Liver (tissue), 9 donors: ENCODE results near the gene KCTD6. TPM values are rescaled to one million over a fixed set of nuclear protein-coding genes. Genes with fewer than 3 reads are reported as not detected.

Experiments used
- DNase-seq: peaks from one replicate; pipeline ENCODE4 v3.0.0-alpha.2; 2017; ENCODE audit warnings: low spot score
- H3K27ac ChIP-seq, 2 donors: one replicate each; pipeline ENCODE4 v1.7.0; 2013; ENCODE audit warnings: inconsistent platforms in 2 of 2, low read length in 2 of 2, control low read depth in 1 of 2, low read depth in 1 of 2, mild to moderate bottlenecking in 1 of 2
- H3K27me3 ChIP-seq, 4 donors: one replicate each; pipeline versions ENCODE4 v1.6.1 to v1.7.0; 2013; ENCODE audit warnings: low read length in 3 of 4, inconsistent platforms in 1 of 4, mild to moderate bottlenecking in 1 of 4, moderate library complexity in 1 of 4; ENCODE audit not compliant: control insufficient read depth in 4 of 4, insufficient read depth in 4 of 4
- H3K36me3 ChIP-seq, 4 donors: one replicate each; pipeline versions ENCODE4 v1.6.1 to v1.7.0; 2013; ENCODE audit warnings: low read length in 3 of 4, mild to moderate bottlenecking in 3 of 4, low read depth in 1 of 4, moderate library complexity in 1 of 4; ENCODE audit not compliant: control insufficient read depth in 4 of 4, insufficient read depth in 3 of 4
- H3K4me1 ChIP-seq, 4 donors: one replicate each; pipeline versions ENCODE4 v1.6.1 to v1.7.0; 2013; ENCODE audit warnings: low read length in 3 of 4, mild to moderate bottlenecking in 3 of 4, moderate library complexity in 1 of 4; ENCODE audit not compliant: control insufficient read depth in 4 of 4, insufficient read depth in 4 of 4
- H3K4me3 ChIP-seq, 3 donors: one replicate each; pipeline versions ENCODE4 v1.6.1 to v1.7.0; 2013; ENCODE audit warnings: low read length in 3 of 3, control low read depth in 1 of 3, low read depth in 1 of 3, mild to moderate bottlenecking in 1 of 3
- H3K9ac ChIP-seq, 2 donors: one replicate each; pipeline ENCODE4 v1.7.0; 2013; ENCODE audit warnings: low read length in 2 of 2, mild to moderate bottlenecking in 2 of 2, moderate library complexity in 2 of 2, control low read depth in 1 of 2, low read depth in 1 of 2
- H3K9me3 ChIP-seq, 4 donors: one replicate each; pipeline versions ENCODE4 v1.6.1 to v1.7.0; 2013; ENCODE audit warnings: low read length in 3 of 4; ENCODE audit not compliant: control insufficient read depth in 4 of 4
- ATF3 ChIP-seq: IDR thresholded peaks from 2 replicates; pipeline ENCODE4 v1.6.1; 2016; ENCODE audit warnings: antibody characterized with exemption
- CTCF ChIP-seq: fragments of 150-350 bp; IDR thresholded peaks from 2 replicates; pipeline ENCODE4 v1.5.1; 2017; ENCODE audit warnings: improper control_type of control experiment, low read depth, low read length; ENCODE audit not compliant: missing input control
- EGR1 ChIP-seq, 2 donors: IDR thresholded peaks; 2 replicates each; pipeline ENCODE4 v1.6.1; 2016 to 2018; ENCODE audit warnings: antibody characterized with exemption in 2 of 2, low read depth in 2 of 2
- FOXA1 ChIP-seq: IDR thresholded peaks from 2 replicates; pipeline ENCODE4 v1.6.1; 2016; ENCODE audit warnings: antibody characterized with exemption
- FOXA2 ChIP-seq: IDR thresholded peaks from 2 replicates; pipeline ENCODE4 v1.6.1; 2016; ENCODE audit warnings: antibody characterized with exemption
- GABPA ChIP-seq, 2 donors: IDR thresholded peaks in 1 of 2; conservative IDR thresholded peaks in 1 of 2; 2 replicates each; pipeline ENCODE4 v1.6.1; 2016; ENCODE audit warnings: antibody characterized with exemption in 2 of 2, mild to moderate bottlenecking in 1 of 2, moderate library complexity in 1 of 2
- HNF4A ChIP-seq, 2 donors: conservative IDR thresholded peaks; 2 replicates each; pipeline ENCODE4 v1.6.1; 2016; ENCODE audit warnings: antibody characterized with exemption in 2 of 2, mild to moderate bottlenecking in 2 of 2
- HNF4G ChIP-seq: IDR thresholded peaks from 2 replicates; pipeline ENCODE4 v1.6.1; 2016; ENCODE audit warnings: antibody characterized with exemption
- JUND ChIP-seq, 2 donors: IDR thresholded peaks; 2 replicates each; pipeline ENCODE4 v1.6.1; 2016; ENCODE audit warnings: antibody characterized with exemption in 2 of 2
- NR2F2 ChIP-seq: IDR thresholded peaks from 2 replicates; pipeline ENCODE4 v1.6.1; 2016; ENCODE audit warnings: antibody characterized with exemption
- RAD21 ChIP-seq, 2 donors: IDR thresholded peaks; 2 replicates each; pipeline ENCODE4 v1.6.1; 2016; ENCODE audit warnings: antibody characterized with exemption in 2 of 2, mild to moderate bottlenecking in 2 of 2
- RXRA ChIP-seq, 2 donors: IDR thresholded peaks; 2 replicates each; pipeline ENCODE4 v1.6.1; 2017 to 2018; ENCODE audit warnings: antibody characterized with exemption in 2 of 2, mild to moderate bottlenecking in 1 of 2
- SP1 ChIP-seq: IDR thresholded peaks from 2 replicates; pipeline ENCODE4 v1.6.1; 2018; ENCODE audit warnings: antibody characterized with exemption, mild to moderate bottlenecking
- TAF1 ChIP-seq: conservative IDR thresholded peaks from 2 replicates; pipeline ENCODE4 v1.6.1; 2016; ENCODE audit warnings: antibody characterized with exemption, mild to moderate bottlenecking
- YY1 ChIP-seq: IDR thresholded peaks from 2 replicates; pipeline ENCODE4 v1.6.1; 2016; ENCODE audit warnings: antibody characterized with exemption, mild to moderate bottlenecking
- WGBS: extraction: QIAGEN DNeasy Blood & Tissue Kit; methylation state at CpG from one replicate; pipeline ENCODE4 v1.1.7; 2013; 5-methylcytosine and 5-hydroxymethylcytosine counted together
- polyA plus RNA-seq, 2 donors: library from polyadenylated mRNA; stranded (reverse) in 1 of 2; unstranded in 1 of 2; fragments of 200-250 nt in 1 of 2; fragments of >200 nt in 1 of 2; fragmentation: Nextera tagmentation in 1 of 2; extraction: Ambion mirVana in 1 of 2; gene quantifications; one replicate each; pipeline versions ENCODE4 v1.2.1 to v1.2.3, GENCODE V29; 2013 to 2015
- total RNA-seq, 2 donors: library from RNA; depleted of rRNA; stranded (reverse); fragments of >200 nt; gene quantifications; one replicate each; pipeline ENCODE4 v1.2.3, GENCODE V29; 2014
- TF ChIP-seq, protein P1 (sequence below): IDR thresholded peaks from 2 replicates; pipeline ENCODE4 v1.6.1; 2016; ENCODE audit warnings: antibody characterized with exemption
- TF ChIP-seq, protein P2 (sequence below): IDR thresholded peaks from 2 replicates; pipeline ENCODE4 v1.6.1; 2016; ENCODE audit warnings: antibody characterized with exemption
- TF ChIP-seq, protein P3 (sequence below): IDR thresholded peaks from 2 replicates; pipeline ENCODE4 v1.6.1; 2016; ENCODE audit warnings: antibody characterized with exemption, mild to moderate bottlenecking
- donor health status: healthy.
- donor health status: healthy.
- donor health status: healthy.
- donor health status: healthy.
- donor health status: healthy.

Gene KCTD6
- total and polyA plus RNA-seq, 4 donors = 6.5 to 13.8 (median 10.4) TPM

GRCh38 chr3:58519668-58520402 lies 27.9 kb downstream of the KCTD6 start:
- Histone ChIP-seq H3K4me1 (peaks cover 33 to 66% (median 60%) of the 10 kb centered on the region in 4 donors), H3K27ac (peak overlapping the region; percentile 95), H3K36me3 (peaks cover 0 to 32% (median 12%) of the 10 kb centered on the region in 4 donors), H3K9me3 (no peaks in the 10 kb centered on the region), H3K4me3 (no peak overlapping the region), H3K9ac (peak overlapping the region; percentile 20 to 72), H3K27me3 (no peaks in the 10 kb centered on the region)
- TF ChIP-seq RAD21 (IDR thresholded peaks at IDR 0.05) (peak in 1 of 2 donors; percentile 36), EGR1 (IDR thresholded peaks at IDR 0.05; ENCODE audit: low read depth in 2 of 2) (no peak), ATF3 (no peak), CTCF (no peak), FOXA2 (peak; percentile 82), TAF1 (no peak), HNF4G (peak; percentile 72), JUND (IDR thresholded peaks at IDR 0.05) (peak in 1 of 2 donors; percentile 65), SP1 (peak; percentile 86), YY1 (peak; percentile 44), HNF4A (conservative IDR thresholded peaks at IDR 0.05) (peak; percentile 92 to 94), RXRA (IDR thresholded peaks at IDR 0.05) (peak; percentile 82 to 85), GABPA (IDR thresholded peaks at IDR 0.05 in 1 of 2, conservative IDR thresholded peaks at IDR 0.05 in 1 of 2) (no peak), NR2F2 (peak; percentile 47), FOXA1 (peak; percentile 64)
- TF ChIP-seq, protein P1, sequence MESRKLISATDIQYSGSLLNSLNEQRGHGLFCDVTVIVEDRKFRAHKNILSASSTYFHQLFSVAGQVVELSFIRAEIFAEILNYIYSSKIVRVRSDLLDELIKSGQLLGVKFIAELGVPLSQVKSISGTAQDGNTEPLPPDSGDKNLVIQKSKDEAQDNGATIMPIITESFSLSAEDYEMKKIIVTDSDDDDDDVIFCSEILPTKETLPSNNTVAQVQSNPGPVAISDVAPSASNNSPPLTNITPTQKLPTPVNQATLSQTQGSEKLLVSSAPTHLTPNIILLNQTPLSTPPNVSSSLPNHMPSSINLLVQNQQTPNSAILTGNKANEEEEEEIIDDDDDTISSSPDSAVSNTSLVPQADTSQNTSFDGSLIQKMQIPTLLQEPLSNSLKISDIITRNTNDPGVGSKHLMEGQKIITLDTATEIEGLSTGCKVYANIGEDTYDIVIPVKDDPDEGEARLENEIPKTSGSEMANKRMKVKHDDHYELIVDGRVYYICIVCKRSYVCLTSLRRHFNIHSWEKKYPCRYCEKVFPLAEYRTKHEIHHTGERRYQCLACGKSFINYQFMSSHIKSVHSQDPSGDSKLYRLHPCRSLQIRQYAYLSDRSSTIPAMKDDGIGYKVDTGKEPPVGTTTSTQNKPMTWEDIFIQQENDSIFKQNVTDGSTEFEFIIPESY = peak; percentile 39
- TF ChIP-seq, protein P2, sequence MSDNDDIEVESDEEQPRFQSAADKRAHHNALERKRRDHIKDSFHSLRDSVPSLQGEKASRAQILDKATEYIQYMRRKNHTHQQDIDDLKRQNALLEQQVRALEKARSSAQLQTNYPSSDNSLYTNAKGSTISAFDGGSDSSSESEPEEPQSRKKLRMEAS = peak; percentile 74
- TF ChIP-seq, protein P3, sequence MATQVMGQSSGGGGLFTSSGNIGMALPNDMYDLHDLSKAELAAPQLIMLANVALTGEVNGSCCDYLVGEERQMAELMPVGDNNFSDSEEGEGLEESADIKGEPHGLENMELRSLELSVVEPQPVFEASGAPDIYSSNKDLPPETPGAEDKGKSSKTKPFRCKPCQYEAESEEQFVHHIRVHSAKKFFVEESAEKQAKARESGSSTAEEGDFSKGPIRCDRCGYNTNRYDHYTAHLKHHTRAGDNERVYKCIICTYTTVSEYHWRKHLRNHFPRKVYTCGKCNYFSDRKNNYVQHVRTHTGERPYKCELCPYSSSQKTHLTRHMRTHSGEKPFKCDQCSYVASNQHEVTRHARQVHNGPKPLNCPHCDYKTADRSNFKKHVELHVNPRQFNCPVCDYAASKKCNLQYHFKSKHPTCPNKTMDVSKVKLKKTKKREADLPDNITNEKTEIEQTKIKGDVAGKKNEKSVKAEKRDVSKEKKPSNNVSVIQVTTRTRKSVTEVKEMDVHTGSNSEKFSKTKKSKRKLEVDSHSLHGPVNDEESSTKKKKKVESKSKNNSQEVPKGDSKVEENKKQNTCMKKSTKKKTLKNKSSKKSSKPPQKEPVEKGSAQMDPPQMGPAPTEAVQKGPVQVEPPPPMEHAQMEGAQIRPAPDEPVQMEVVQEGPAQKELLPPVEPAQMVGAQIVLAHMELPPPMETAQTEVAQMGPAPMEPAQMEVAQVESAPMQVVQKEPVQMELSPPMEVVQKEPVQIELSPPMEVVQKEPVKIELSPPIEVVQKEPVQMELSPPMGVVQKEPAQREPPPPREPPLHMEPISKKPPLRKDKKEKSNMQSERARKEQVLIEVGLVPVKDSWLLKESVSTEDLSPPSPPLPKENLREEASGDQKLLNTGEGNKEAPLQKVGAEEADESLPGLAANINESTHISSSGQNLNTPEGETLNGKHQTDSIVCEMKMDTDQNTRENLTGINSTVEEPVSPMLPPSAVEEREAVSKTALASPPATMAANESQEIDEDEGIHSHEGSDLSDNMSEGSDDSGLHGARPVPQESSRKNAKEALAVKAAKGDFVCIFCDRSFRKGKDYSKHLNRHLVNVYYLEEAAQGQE = peak; percentile 39
- 57% methylated on average over 6 of the region's 6 CpGs for WGBS
- no peak for DNase-seq
